Measurements from ENCODE around the gene HYDIN.
A peak's percentile ranks its signal among the peaks of the same experiment; 100 is the strongest.
"Not testable (repeated sequence)": the region's sequence is repeated elsewhere in the genome, so short reads cannot be mapped to it uniquely, and the experiment has no call there.

HYDIN gene

GRCh38 chr16:71105881-71106280 lies 124.6 kb downstream of the HYDIN start:
- DNase-seq (ENCODE audit: low read depth) = not testable (repeated sequence)

GRCh38 chr16:71083573-71083972 lies 146.9 kb downstream of the HYDIN start:
- not testable (repeated sequence) for DNase-seq (ENCODE audit: low read depth)

- DNase-seq (ENCODE audit: low read depth) = not testable (repeated sequence)
Measured at GRCh38 chr16:71080777-71081176, 149.7 kb downstream of the HYDIN start.

GRCh38 chr16:71080262-71080661 lies 150.3 kb downstream of the HYDIN start:
- not testable (repeated sequence) for DNase-seq (ENCODE audit: low read depth)

GRCh38 chr16:71070651-71071050 lies 159.9 kb downstream of the HYDIN start:
- not testable (repeated sequence) for DNase-seq (ENCODE audit: low read depth)

- DNase-seq (ENCODE audit: low read depth) = not testable (repeated sequence)
Measured at GRCh38 chr16:71069842-71070241, 160.7 kb downstream of the HYDIN start.

- DNase-seq (ENCODE audit: low read depth) = not testable (repeated sequence)
Measured at GRCh38 chr16:71053897-71054609, 176.5 kb downstream of the HYDIN start.

- peak; percentile 11 for DNase-seq (ENCODE audit: low read depth)
Measured at GRCh38 chr16:71050307-71050706, 180.2 kb downstream of the HYDIN start.

- not testable (repeated sequence) for DNase-seq (ENCODE audit: low read depth)
Measured at GRCh38 chr16:71039368-71040111, 191.0 kb downstream of the HYDIN start.

- DNase-seq (ENCODE audit: low read depth) = not testable (repeated sequence)
Measured at GRCh38 chr16:71038421-71038820, 192.1 kb downstream of the HYDIN start.

GRCh38 chr16:71037987-71038386 lies 192.5 kb downstream of the HYDIN start:
- not testable (repeated sequence) for DNase-seq (ENCODE audit: low read depth)

- DNase-seq (ENCODE audit: low read depth) = not testable (repeated sequence)
Measured at GRCh38 chr16:71028032-71028727, 202.3 kb downstream of the HYDIN start.

- DNase-seq (ENCODE audit: low read depth) = not testable (repeated sequence)
Measured at GRCh38 chr16:71027511-71027910, 203.0 kb downstream of the HYDIN start.

GRCh38 chr16:71023851-71024439 lies 206.6 kb downstream of the HYDIN start:
- not testable (repeated sequence) for DNase-seq (ENCODE audit: low read depth)

GRCh38 chr16:71021961-71022537 lies 208.5 kb downstream of the HYDIN start:
- not testable (repeated sequence) for DNase-seq (ENCODE audit: low read depth)

GRCh38 chr16:71019067-71019682 lies 211.3 kb downstream of the HYDIN start:
- not testable (repeated sequence) for DNase-seq (ENCODE audit: low read depth)

GRCh38 chr16:71015419-71015818 lies 215.1 kb downstream of the HYDIN start:
- not testable (repeated sequence) for DNase-seq (ENCODE audit: low read depth)

- DNase-seq (ENCODE audit: low read depth) = not testable (repeated sequence)
Measured at GRCh38 chr16:71009440-71010223, 220.9 kb downstream of the HYDIN start.

- DNase-seq (ENCODE audit: low read depth) = not testable (repeated sequence)
Measured at GRCh38 chr16:71006516-71006915, 224.0 kb downstream of the HYDIN start.

GRCh38 chr16:70999735-71000134 lies 230.8 kb downstream of the HYDIN start:
- not testable (repeated sequence) for DNase-seq (ENCODE audit: low read depth)

All from HS-5 (cell line).